Fibroblast of the aortic adventitia (primary cell): ENCODE data around the gene PARD3B. TPM values are rescaled to one million over a fixed set of nuclear protein-coding genes. Genes with fewer than 3 reads are reported as not detected.

ENCODE experiments used
- DNase-seq: peaks from one replicate; pipeline ENCODE4 v3.0.0-alpha.2; 2010; ENCODE audit warnings: low read depth
- H3K4me3 ChIP-seq: 2 replicates; pipeline ENCODE4 v1.5.1; 2011; ENCODE audit warnings: low read depth, mild to moderate bottlenecking, control low read depth, low read length, moderate library complexity
- CTCF ChIP-seq: IDR thresholded peaks from 2 replicates; pipeline ENCODE4 v1.5.1; 2011; ENCODE audit warnings: mild to moderate bottlenecking, low read length, control low read depth, inconsistent platforms; ENCODE audit not compliant: insufficient read depth
- total RNA-seq: library from RNA; depleted of rRNA; stranded (reverse); fragments of >200 nt; gene quantifications from 2 replicates; pipeline ENCODE4 v1.2.3, GENCODE V29; 2012; ENCODE audit warnings: low replicate concordance

The PARD3B gene
- total RNA-seq, 1 donor: 15.9 TPM

GRCh38 chr2:204771721-204772120 is 226.4 kb downstream of the PARD3B start:
- no peak overlapping the region for H3K4me3 ChIP-seq
- DNase-seq: no peak
- TF ChIP-seq CTCF: no peak

GRCh38 chr2:204772546-204772945 is 227.3 kb downstream of the PARD3B start:
- DNase-seq: no peak
- no peak overlapping the region for H3K4me3 ChIP-seq
- TF ChIP-seq CTCF: no peak

- TF ChIP-seq CTCF: no peak
- H3K4me3 ChIP-seq: no peak overlapping the region
- DNase-seq: no peak
These were observed 230.5 kb downstream of the PARD3B start for GRCh38 chr2:204775766-204776165.

GRCh38 chr2:204776781-204777559 is 231.7 kb downstream of the PARD3B start:
- peak; percentile 69 for DNase-seq
- TF ChIP-seq CTCF: no peak
- H3K4me3 ChIP-seq: no peak overlapping the region

- no peak overlapping the region for H3K4me3 ChIP-seq
- DNase-seq: no peak
- TF ChIP-seq CTCF: no peak
These were observed 234.5 kb downstream of the PARD3B start for GRCh38 chr2:204779771-204780170.

GRCh38 chr2:204781941-204782340 is 236.7 kb downstream of the PARD3B start:
- H3K4me3 ChIP-seq: no peak overlapping the region

More at GRCh38 chr2:204781941-204782340, 236.7 kb downstream of the PARD3B start:
- no peak for DNase-seq
- no peak for TF ChIP-seq CTCF
